Measurements from ENCODE around the gene GNG4. TPM values are rescaled to one million over a fixed set of nuclear protein-coding genes. Genes with fewer than 3 reads are reported as not detected.

Gene GNG4
- total RNA-seq, 2 experiments from 2014 or later: not detected

GRCh38 chr1:235513495-235514366, 135.9 kb downstream of the GNG4 start:
- Histone ChIP-seq H3K4me3 (ENCODE audit: low read depth, low read length, poor library complexity, severe bottlenecking) (no peak overlapping the region), H3K4me2 (ENCODE audit: low read length) (no peak overlapping the region), H3K9me2 (ENCODE audit: insufficient read depth, low read length) (no peaks in the 10 kb centered on the region), H4K20me1 (ENCODE audit: insufficient read depth, low read length) (no peaks in the 10 kb centered on the region), H3K9me3 (ENCODE audit: low read length) (no peaks in the 10 kb centered on the region), H3K4me1 (ENCODE audit: insufficient read depth, low read length, poor library complexity, severe bottlenecking) (no peaks in the 10 kb centered on the region), H3K36me3 (ENCODE audit: insufficient read depth, low read length) (no peaks in the 10 kb centered on the region), H3K79me2 (ENCODE audit: insufficient read depth, low read depth, low read length) (no peaks in the 10 kb centered on the region), H2AFZ (ENCODE audit: low read length) (no peak overlapping the region), H3K27ac (ENCODE audit: low read depth, low read length, poor library complexity, severe bottlenecking) (no peak overlapping the region)
- ChIA-PET CTCF (ENCODE audit: unreplicated experiment) (interaction anchor here (0.6 to 0.9 kb wide), 3 partner anchors 11 to 458 kb away, joined by 3 read pairs; no protein-coding TSS in a partner anchor), POLR2A (interaction anchor here (0.7 kb wide), 1 partner anchor 321 kb away, joined by 3 read pairs; no protein-coding TSS in a partner anchor)
- DNase-seq (ENCODE audit: low spot score): peak; percentile 65
- TF ChIP-seq CTCF (conservative IDR thresholded peaks at IDR 0.05; ENCODE audit: low read length) (peak; percentile 97), EZH2phosphoT487 (IDR thresholded peaks at IDR 0.05; ENCODE audit: borderline replicate concordance, low read depth, low read length) (no peak)
- intact Hi-C loops (cut with micrococcal nuclease; ENCODE audit: unreplicated experiment): loop anchor here (1.0 kb wide), 2 partner anchors 270 to 458 kb away; no protein-coding TSS in a partner anchor
- no TSS peak for BruUV-seq (replicated peaks)

DNA sequence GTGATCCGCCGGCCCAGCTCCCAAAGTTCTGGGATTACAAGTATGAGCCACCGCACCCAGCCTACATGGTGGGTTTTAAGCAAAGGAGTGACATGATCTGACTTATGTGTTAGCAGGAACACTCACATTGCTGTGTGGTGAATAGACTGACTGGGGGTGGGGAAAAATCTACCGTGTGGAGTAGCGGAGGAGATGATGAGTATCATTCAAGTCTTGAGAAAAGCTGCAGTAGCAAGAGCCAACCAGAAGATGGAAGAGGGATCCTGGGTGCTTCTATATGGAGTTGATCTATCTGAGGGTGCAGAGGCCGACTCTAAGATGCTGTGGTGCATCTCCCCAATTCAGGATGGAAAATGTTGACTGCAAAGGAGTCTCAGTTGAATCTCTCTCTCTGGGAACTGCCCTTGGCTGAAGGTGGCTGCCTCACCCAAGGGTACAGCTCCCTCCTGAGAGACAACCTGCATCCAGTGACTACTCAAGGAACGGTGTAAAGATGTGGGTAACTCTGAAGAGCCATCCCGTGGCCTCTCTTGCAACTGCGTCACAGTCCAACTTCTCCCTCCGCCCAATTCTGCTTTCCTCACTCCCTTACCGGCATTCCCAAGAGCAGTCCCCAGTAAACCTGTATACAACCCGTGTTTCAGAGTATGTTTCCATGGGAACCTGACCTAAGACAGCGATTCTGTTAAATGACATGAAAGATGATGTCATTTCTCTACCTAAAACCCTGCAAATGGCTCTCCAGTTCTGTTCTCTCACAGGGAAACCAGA, 137.9 kb downstream of the GNG4 start:
- Histone ChIP-seq H3K9me3 (ENCODE audit: low read length) (no peaks in the 10 kb centered on the region), H3K4me2 (ENCODE audit: low read length) (no peak overlapping the region), H3K9me2 (ENCODE audit: insufficient read depth, low read length) (no peaks in the 10 kb centered on the region), H4K20me1 (ENCODE audit: insufficient read depth, low read length) (no peaks in the 10 kb centered on the region), H3K79me2 (ENCODE audit: insufficient read depth, low read depth, low read length) (no peaks in the 10 kb centered on the region), H2AFZ (ENCODE audit: low read length) (no peak overlapping the region), H3K4me1 (ENCODE audit: insufficient read depth, low read length, poor library complexity, severe bottlenecking) (no peaks in the 10 kb centered on the region), H3K36me3 (ENCODE audit: insufficient read depth, low read length) (no peaks in the 10 kb centered on the region), H3K27ac (ENCODE audit: low read depth, low read length, poor library complexity, severe bottlenecking) (no peak overlapping the region), H3K4me3 (ENCODE audit: low read depth, low read length, poor library complexity, severe bottlenecking) (no peak overlapping the region)
- ChIA-PET POLR2A (no interaction called here), CTCF (ENCODE audit: unreplicated experiment) (no interaction called here)
- DNase-seq (ENCODE audit: low spot score): no peak
- no peak for TF ChIP-seq CTCF (conservative IDR thresholded peaks at IDR 0.05; ENCODE audit: low read length)
- no TSS peak for BruUV-seq (replicated peaks)
- intact Hi-C loops (cut with micrococcal nuclease; ENCODE audit: unreplicated experiment): no loop called here

Data from OCI-LY7 (cell line).